HG03095 (cell line): Measurements from ENCODE around the gene TBC1D22A.
"Not testable (repeated sequence)": the region's sequence is repeated elsewhere in the genome, so short reads cannot be mapped to it uniquely, and the experiment has no call there.

Experiments used
- ATAC-seq: cut with Tn5 transposase; IDR thresholded peaks from one replicate; pipeline ENCODE4 v1.9.1; 2021; ENCODE audit warnings: moderate library complexity; ENCODE audit not compliant: unreplicated experiment

TBC1D22A gene

DNA sequence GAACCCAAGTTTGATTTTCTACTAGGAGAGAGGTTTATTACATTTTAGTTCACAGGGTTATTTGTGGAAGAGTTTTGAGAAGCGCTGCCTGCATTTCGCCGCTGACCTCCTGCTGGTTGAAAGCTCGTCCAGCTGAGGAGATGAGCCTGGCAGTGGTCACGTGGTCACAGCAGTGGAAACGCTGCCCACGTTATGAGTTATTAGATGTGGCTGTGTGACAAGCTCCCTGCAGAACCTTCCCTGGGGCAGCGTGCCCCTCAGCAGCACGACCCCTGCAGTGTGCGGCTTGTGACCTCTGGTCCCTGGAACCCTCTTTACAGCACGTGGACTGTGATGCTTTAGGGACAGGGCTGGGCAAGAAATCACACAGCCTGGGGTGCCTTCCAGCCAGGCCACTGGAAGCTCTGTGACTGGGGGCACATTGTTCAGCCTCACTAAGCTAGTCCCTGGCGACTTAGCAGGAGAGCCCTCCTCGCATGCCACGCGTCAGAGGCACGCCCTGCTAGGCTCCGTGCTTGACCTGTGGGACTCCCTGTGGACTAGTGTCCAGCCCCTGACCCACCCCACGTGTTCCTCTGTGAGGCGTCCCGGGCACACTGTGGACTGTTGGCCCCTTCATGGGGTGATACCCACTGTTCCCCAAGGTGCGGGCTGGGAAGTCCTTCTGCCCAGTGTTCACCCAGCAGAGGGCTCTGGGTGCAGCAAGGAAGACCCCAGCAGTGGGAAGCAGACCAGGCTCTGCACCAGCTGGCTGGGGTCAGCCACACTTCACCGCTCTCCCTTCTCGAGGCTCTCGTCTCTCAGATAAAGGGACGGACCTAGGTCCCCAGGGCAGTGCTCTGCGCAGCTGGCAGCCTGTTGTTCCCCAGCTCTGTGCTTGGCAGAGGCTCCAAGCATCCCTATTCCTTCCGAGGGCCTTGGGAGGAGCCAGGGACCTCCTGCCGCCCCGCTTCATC, 349.5 kb downstream of the TBC1D22A start:
- ATAC-seq: no peak

DNA sequence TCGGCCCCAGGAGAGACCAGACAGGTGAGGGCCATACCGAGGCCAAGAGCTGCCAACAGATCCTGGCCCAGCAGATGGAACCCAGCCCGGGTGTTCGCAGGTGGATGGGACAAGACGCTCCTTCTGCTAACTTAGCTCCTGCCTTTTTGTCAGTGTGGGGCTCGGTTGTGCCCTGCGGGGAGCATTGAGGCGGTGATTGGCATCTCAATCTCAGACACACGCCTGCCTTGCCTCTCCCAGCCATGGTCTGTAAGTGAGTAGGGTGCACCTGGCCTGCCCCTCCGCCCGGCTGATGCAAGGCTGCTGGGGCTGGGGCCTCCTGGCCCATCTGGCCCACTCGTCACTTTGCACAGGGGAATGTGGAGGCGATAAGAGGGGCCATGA, 350.1 kb downstream of the TBC1D22A start:
- ATAC-seq: no peak

DNA sequence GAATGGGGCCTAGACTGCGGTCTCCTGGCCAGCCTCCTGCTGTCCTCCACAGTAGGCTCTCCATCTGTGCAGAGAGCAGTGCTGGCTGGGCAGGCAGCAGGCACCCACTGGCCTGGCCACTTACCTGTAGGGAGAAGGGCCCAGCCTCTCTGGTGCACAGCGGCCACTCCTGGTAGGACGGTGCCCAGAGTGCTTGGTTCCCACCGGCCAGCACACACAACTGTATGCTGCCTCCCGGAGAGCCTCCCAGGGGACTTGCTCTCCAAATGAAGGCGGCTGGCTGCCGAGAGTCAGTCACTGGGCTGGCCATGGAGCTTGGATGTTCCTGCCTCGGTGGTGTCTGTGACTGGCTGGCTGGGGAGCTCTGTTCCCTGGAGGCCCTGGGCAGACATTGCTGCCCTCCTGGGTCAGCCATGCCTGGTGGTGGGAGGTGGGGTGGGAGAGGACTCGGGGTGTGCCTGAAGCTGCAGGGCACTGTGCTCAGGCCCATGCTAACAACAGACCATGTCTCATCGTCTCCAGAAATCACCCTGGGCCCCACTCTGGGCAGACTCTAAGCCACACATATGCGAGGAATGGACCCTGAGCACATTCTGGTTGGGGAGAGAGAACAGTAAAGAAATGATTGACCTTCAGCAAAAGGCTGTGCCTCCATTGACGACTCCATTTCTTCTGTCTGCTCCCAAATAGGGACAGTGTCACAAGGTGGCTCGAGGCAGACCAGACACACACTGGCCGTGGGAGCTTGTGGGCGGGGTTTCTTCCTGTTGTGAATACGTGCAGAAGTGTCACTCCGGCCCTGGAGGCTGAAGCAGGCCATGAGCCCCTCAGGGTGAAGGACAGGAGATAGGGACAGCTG, 350.8 kb downstream of the TBC1D22A start:
- ATAC-seq: no peak

DNA sequence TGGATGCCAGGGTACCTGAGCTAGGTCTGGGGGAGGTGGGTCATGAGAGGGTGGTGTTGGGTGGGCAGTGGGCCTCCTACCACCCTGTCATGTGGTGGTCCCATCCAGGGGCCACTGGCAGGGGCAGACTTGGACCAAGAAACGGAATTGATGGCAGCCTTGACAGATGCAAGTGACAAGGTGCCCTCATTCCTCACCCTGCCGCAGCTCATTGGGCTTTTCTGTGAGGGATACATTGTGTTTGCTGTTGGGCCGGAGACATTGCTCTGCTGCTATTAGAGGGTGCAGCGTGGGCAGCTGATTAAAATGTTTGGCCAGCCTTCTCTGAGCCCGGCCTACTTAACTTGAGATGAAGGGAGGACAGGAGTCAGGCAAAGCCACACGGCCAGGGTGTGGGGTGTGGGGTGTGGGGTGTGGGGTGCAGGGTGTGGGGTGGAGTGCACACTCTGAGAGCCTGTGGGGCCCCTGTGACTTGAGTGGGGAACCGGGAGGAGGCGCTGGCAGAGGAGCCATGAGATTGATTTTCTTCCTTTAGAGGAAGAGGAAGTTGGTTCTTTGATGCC, 351.5 kb downstream of the TBC1D22A start:
- ATAC-seq: no peak

DNA sequence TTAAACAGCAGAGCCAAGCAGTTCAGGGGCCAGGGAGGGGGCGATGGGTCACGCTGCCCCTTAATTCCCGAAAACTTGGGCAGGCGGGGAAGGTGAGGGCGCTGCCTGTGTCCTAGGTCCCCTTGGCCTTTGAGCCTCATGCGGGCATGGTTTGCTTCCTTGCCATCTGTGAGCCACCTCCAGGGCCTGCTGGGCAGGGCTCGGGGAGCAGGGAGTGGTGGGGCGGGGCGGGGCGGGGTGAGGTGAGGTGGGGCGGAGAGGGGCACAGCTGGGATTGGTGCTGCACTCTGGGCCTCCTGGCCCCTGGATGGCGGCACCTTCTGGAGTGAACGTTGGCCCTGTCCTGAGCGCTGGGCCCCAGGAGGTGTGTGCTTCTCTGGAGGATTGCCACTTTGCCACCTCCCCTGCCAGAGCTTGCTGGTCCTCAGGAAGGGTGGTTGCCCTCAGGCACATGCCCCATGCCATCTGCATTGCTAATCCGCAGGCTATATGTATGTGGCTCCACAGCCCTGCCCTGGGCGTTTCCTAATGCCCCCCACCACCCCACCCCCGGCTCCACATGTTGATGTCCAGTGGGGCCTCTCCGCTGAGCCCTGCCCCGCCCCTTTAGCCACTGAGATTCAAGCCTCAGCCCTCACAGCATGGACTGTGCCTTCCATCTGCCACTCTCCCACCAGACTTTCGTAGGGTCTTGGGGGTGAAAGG, 352.5 kb downstream of the TBC1D22A start:
- no peak for ATAC-seq

DNA sequence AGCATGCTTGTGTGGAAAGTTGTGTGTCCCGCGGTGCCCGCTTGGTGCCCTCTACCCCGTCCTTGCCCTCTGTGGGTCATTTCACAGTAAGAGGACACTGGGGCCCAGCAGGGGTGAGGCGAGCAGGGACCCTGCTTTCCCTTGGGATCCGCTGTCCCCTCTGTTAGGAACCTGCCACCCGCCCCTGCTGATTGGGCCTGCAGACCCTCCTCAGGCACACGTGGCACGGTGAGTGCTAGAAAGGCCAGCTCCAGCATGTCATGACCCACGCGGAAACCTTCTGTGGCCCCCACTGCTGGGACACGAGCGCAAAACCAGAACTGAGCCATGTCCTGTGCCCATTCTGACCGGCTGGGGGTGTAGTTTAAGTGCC, 353.1 kb downstream of the TBC1D22A start:
- ATAC-seq: no peak

DNA sequence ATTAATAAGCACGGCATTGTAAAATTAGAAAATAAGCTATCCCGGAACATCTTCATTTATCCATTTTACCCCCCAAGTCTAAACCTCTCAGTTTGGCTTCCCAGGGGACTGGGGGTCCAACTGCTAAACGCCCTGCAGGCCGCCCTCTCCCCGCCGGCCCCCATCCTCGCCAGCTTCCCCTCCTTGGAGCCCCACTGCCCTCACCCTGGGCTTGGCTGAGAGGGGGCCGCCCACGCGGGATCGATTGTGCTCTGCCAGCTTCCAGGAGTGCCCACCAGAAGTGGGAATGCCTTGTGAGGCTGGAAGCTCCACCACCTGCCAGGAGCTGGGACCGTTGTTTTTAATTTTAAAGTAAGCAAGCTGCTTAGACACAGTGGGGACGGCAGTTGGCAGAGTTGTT, 353.5 kb downstream of the TBC1D22A start:
- no peak for ATAC-seq

DNA sequence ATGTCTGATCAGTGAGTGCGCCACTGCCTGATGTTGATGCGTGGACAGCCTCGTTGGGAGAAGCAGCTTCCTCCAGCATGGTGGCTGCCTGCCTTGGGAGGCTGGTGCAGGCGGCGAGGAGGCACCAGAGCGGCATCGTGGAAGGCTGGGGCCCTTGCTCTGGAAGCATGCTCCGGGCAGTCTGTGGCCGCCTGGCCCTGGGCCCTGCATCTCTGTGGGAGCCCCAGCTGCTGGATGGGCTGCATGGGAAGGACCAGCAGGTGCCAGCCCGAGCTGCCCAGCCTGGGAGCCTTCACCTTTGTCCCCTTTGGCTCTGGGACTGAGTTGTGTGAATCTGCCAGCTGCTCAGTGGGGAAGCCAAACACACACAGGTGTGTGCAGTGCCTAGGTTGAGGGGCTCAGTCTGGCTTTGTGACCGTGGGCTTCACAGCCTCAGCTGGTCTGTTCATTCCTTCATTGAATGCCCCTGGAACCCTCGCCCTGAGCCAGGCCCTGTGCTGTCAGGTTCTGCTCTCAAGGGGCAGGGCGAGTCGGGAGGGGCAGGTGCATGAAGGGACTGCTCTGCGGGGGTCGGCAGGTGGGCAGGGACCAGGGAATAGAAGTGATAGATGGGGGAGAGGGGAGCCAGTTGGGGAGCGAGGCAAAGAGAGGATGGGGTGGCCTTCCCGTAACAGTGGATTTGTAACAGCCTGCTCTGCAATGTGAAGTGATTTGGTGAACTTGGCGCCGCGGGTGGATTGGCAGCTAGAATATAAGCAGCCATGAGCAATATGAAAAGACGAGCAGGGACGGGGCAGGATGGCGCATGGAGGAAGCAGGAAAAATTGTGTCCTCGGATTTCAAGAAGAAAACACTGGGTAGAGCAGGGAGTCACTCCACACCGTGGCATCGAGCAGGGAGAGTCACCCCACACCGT, 354.2 kb downstream of the TBC1D22A start:
- no peak for ATAC-seq

DNA sequence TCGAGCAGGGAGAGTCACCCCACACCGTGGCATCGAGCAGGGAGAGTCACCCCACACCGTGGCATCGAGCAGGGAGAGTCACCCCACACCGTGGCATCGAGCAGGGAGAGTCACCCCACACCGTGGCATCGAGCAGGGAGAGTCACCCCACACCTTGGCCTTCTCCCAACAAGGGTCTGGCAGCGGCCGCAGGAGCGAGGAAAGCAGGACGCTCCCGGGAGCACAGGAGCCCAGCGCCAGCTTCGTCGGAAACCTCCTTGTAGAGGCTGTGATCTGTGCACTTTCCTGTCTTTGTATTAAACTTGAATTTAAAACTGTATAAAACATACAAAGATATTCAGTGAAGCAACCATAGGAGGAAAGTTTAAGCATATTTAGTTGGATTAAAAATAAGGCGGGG, 355.0 kb downstream of the TBC1D22A start:
- ATAC-seq: not testable (repeated sequence)

DNA sequence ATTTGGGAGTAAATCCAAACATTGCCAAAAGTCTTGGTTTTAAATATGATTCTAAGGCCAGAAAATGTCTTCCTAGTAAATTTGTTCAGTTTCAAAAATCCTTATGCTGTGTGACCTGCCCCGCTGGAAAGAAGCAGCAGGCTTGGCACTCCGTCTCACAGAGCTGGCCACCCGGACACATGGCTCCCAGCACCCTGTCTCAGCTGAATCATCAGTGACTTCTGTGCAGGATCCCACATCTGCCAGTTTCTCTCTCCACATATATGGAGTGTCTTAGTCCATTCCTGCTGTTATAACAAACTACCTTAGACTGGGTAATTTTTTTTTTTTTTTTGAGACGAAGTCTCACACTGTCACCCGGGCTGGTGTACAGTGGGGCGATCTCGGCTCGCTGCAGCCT, 356.7 kb downstream of the TBC1D22A start:
- no peak for ATAC-seq

DNA sequence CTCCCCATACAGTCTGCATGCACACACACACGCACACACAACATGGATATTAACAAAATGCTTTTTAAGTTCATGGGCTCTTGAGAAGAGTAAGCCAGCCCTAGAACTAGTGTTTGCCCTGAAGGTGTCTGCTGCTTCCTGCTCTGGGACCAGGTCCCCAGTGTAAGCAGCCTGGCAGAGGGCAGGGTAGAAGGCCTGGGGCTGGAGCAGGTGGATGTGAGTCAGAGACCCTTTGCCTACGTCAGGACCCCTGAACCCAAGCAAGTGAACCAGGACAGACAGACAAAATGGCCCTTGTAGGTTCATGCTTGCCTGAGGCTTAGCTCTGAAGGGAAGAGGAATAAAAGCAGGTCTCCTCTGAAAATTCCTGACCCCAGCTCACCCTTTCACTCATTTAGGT, 357.9 kb downstream of the TBC1D22A start:
- ATAC-seq: no peak

DNA sequence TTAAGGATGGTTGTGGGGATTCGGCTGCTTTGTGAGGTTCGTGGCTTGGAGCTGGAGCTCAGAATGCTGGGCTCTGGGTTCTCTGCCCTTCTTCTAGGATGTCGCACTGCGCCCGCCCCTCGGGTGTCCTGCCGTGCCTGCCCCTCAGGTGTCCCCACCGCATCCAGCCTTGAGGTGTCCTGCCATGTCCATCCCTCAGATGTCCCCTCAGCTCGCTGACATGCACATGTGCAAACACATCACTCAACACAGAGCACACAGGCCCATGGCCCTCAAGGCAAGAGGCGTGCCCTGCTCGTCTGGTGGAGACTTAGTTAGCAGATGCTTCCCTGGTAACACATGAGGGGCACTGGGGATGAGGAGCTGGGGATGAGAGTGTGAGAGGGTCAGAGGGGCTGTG, 359.3 kb downstream of the TBC1D22A start:
- no peak for ATAC-seq

DNA sequence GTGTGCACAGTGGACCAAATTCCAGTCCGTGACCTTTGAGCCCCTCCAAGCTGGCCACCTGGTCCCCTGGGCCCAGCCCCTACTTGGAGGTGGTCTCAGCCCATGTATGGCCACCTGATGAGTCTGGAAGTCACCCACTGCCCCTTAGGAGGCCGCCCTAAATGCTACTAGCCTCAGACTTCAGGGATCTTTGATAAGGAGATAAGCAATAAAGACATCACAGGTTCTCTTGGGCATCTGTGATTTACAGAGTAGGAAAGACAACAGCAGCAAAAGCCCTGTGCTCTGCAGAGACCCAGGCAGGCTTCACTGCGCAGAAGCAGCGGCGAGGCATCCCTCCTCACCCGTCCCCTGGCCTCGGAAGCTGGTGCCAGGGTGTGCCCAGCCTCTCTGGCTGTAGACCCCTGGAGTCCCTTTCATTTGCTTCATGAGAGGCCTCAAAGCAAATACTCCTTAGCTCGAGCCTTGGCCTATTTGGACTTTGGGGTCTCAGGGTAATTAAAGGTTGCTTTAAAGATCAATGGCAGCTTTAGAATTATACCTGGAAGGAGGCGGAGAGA, 360.1 kb downstream of the TBC1D22A start:
- no peak for ATAC-seq

DNA sequence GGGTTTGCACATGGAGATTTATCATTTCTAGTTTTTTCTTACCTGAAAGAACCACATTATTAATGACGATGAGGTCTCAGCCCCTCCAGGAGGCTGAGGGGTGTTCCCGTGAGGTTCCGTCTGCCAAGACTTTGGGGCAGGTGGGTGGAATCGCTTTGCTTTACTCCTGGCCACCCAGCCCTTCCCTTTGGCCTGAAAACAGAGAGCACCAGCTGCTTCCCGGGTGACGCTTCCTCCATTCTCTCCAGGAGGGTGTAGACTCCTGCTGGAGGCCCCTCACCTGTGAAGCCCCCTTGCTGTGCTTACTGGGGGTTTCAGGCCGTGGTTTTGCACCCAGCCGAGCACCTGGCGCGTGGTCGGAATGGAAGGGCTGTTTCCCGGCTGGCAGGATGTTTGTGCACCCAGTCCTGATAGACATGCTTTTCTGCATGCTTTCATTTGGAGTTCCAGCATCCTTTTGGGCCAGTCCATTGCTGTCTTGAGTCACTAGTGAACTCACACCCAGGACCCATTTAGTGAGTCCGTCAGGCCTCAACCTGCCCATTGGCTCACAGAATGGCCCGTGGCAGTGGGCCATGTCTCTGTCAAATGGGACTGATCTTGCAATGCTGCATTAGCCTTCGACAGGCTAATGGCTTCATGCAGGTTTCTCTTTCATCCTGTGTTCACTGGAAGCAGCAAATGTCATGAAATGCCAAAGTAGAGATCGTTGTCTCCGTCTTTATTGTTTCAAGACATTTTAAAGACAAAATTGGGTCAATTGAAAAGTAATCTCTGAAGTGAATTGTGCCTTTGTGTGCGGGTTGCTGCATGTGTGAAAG, 360.8 kb downstream of the TBC1D22A start:
- no peak for ATAC-seq

DNA sequence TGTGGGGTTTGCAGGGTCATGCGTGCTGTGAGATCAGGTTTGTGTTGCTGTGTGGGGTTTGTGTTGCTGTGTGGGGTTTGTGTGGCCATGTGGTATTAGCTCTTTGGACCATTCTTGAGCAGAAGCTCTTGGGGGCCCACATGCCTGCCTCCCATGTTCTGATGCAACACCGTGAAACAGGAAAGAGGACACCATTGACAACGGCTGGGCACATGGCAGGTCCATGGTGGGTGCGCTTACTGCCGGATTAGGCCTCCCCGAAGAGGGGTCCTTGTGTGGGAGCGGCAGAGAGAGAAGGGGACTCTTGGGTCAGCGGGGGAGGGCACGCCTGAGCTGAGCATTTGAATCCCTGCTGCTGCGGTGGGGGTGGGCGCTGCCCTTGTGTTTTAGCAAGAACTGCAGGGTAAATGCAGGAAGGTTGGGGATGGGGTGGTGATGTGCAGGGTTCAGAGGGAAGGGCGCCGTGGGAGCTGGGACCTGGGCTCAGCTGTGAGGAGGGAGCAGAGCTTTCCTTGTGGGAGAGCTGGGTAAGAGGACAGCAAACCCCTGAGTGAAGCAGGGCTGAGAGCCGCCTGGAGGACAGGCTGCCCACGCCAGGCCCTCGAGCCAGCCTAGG, 361.5 kb downstream of the TBC1D22A start:
- no peak for ATAC-seq

DNA sequence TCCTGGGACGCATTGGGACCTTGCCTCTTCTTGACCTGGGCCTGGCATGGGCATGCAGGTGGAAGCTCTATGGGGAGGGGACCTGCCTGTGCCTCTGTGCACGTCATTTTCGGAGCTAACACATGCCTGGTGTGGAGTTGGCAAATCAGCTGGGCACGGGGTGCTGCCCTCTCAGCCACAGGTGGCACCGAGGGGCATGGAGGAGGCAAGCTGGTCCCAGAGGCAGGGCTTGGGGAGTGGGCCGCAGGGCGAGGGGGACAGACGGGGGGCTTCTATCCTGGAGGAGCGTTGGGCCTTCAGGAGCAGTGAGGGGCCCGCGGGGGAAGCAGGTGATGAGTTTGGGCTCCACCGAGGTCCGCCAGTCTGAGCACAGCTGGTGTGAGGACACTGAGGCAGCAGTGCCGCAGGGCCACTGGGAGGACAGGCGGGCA, 362.0 kb downstream of the TBC1D22A start:
- no peak for ATAC-seq

DNA sequence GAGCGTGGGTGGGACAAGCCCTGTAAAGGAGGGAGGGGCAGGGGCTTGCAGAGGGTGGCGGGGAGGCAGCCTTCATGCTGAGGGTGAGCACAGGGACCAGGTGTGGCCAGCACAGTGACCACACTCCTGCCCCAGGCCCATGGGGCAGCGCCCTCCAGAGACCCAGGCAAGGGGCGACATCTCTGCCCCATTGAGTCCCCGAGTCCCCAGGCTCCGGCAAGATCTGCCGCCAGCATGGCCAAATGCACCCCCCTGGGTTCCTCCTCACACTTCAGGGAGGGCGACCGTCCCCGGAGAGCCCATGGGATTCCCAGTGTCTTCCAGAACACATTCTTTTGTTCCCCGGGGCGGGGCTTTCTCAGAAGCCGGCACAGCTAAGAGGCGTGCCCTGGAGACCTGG, 362.5 kb downstream of the TBC1D22A start:
- ATAC-seq: no peak

DNA sequence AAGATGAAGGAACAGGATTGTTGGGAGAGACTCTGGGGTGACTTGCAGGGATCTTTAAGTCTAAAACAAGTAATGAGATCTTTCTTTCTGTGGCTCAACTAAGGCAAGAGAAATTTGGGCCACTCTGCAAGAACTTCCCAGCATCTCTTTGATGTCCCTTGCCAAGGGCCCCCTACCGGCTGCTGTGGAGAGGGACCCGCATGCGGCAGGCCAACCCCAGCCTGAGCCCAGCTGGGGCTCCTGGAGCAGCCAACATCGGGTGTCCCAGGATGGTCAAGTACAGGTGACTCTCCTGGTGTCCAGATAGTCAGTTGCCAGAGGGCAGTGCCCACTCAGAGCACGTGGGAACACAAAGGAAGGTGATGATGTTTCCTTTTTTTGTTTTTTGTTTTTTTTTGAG, 363.2 kb downstream of the TBC1D22A start:
- no peak for ATAC-seq
